BJ (cell line): ENCODE results near the gene LHFPL5. TPM values are rescaled to one million over a fixed set of nuclear protein-coding genes. Genes with fewer than 3 reads are reported as not detected.

Source experiments
- CTCF ChIA-PET: fragments of 350-600 bp; formaldehyde crosslinking; extraction: SDS; loops from one replicate; lab custom pipeline; 2021; ENCODE audit warnings: antibody characterized with exemption, inconsistent platforms; lab: Yijun Ruan, JAX
- POLR2A ChIA-PET: fragments of 300-600 bp; sonication (Branson Sonifier 250); formaldehyde crosslinking; extraction: SDS; loops from one replicate; lab custom pipeline; 2021; ENCODE audit warnings: antibody characterized with exemption; lab: Charles Lee
- DNase-seq: peaks from one replicate; pipeline ENCODE4 v3.0.0-alpha.2; 2011; ENCODE audit warnings: low read depth
- H3K27me3 ChIP-seq: 2 replicates; pipeline ENCODE4 v1.6.0; 2011; ENCODE audit warnings: low read length; ENCODE audit not compliant: control insufficient read depth, insufficient read depth
- H3K36me3 ChIP-seq: 2 replicates; pipeline ENCODE4 v1.5.1; 2011; ENCODE audit warnings: low read length; ENCODE audit not compliant: control insufficient read depth, insufficient read depth
- H3K4me3 ChIP-seq: 2 replicates; pipeline ENCODE4 v1.5.1; 2011; ENCODE audit warnings: low read depth, mild to moderate bottlenecking, control low read depth, low read length
- polyA plus RNA-seq: library from polyadenylated mRNA; depleted of rRNA; stranded (reverse); fragments of >200 nt; gene quantifications from 2 replicates; pipeline ENCODE4 v1.2.3, GENCODE V29; 2011
- TF ChIP-seq, protein P1 (sequence below): IDR thresholded peaks from 2 replicates; pipeline ENCODE4 v1.5.1; 2011; ENCODE audit warnings: low read depth, mild to moderate bottlenecking, control low read depth, inconsistent platforms, low read length, moderate library complexity; ENCODE audit not compliant: insufficient read depth

The LHFPL5 gene
- polyA plus RNA-seq, 1 experiment: not detected

DNA sequence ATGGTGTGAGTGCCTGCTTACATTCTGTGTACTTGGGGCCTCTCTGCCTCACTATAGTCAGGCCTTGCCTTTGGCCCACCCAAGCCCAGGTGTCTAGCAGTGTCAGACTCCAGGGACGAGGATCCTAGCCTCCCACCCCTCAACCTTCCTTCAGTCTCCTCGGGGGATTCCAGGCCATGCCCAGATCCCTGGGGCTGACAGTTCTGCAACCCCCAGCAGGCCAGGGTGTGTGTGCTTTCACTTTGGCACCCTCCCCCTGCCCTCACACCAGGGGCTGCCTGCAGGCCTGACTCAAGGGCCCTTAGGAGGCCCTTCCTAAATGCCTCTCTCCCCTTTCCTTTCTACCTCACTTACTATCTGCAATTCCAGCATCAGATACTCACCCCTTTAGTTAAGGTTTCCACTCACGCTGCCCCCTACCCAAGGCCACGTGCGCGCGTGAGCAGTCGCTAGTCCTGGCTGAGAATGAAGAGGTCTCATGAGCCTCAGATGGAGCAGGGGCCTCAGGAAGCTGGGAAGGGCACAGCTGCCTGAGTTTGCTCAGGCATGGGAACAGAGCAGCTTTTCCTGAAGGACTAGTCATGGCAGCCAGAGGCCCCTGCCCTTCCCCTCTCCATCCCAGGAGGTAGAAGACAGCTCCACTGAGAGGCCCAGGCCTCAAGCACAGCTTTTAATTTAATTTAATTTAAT, 7.2 kb upstream of the LHFPL5 start:
- no peak for DNase-seq
- TF ChIP-seq, protein P1, sequence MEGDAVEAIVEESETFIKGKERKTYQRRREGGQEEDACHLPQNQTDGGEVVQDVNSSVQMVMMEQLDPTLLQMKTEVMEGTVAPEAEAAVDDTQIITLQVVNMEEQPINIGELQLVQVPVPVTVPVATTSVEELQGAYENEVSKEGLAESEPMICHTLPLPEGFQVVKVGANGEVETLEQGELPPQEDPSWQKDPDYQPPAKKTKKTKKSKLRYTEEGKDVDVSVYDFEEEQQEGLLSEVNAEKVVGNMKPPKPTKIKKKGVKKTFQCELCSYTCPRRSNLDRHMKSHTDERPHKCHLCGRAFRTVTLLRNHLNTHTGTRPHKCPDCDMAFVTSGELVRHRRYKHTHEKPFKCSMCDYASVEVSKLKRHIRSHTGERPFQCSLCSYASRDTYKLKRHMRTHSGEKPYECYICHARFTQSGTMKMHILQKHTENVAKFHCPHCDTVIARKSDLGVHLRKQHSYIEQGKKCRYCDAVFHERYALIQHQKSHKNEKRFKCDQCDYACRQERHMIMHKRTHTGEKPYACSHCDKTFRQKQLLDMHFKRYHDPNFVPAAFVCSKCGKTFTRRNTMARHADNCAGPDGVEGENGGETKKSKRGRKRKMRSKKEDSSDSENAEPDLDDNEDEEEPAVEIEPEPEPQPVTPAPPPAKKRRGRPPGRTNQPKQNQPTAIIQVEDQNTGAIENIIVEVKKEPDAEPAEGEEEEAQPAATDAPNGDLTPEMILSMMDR: no peak
- CTCF ChIA-PET: interaction anchor here (0.8 to 1.9 kb wide), 3 partner anchors 10 to 16 kb away, joined by 3 to 10 read pairs (median 5); no protein-coding TSS in a partner anchor
- POLR2A ChIA-PET: no interaction called here
- no peak overlapping the region for H3K4me3 ChIP-seq
- H3K27me3 ChIP-seq: peaks cover 7% of the 10 kb centered on the region
- no peaks in the 10 kb centered on the region for H3K36me3 ChIP-seq

DNA sequence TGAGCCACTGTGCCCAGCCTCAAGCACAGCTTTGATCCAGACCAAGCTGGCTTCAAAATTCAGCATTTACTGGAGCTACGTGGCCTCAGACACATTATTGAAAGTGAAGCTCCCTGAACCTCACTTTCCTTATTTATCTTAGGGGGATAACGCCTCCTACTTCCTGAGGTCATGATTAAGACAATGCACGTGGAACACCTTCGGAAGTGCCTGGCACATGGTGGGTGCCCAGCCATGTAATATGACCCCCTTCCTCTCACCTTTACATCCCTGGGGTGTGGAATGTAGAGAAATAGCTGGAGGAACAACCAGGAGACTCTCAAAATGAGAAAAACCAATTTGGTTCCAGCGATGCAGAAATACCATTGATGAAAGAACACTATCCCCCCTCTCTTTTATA, 6.4 kb upstream of the LHFPL5 start:
- POLR2A ChIA-PET: no interaction called here
- peaks cover 4% of the 10 kb centered on the region for H3K27me3 ChIP-seq
- CTCF ChIA-PET: interaction anchor here (0.8 to 1.2 kb wide), 2 partner anchors 11 to 17 kb away, joined by 3 to 5 read pairs; no protein-coding TSS in a partner anchor

DNA sequence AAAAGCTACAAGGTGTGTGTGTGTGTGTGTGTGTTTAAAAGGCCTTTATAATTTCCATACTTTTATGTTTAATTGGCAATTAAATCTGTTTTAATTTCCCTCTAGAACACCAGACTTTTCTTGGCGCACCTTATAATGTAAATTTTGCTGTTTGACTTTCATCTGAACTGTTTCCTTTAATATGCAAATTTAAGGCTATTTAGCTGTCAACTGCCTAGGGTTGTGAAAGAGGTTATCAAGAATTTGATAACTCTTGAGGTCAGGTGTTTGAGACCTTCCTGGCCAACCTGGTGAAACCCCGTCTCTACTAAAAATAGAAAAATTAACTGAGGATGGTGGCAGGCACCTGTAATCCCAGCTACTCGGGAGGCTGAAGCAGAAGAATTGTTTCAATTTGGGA, 4.0 kb upstream of the LHFPL5 start:
- POLR2A ChIA-PET: no interaction called here
- TF ChIP-seq, protein P1: no peak
- CTCF ChIA-PET: no interaction called here

More for the DNA sequence above, 6.4 kb upstream of the LHFPL5 start:
- no peak overlapping the region for H3K4me3 ChIP-seq
- TF ChIP-seq, protein P1: no peak
- H3K36me3 ChIP-seq: no peaks in the 10 kb centered on the region
- DNase-seq: no peak

DNA sequence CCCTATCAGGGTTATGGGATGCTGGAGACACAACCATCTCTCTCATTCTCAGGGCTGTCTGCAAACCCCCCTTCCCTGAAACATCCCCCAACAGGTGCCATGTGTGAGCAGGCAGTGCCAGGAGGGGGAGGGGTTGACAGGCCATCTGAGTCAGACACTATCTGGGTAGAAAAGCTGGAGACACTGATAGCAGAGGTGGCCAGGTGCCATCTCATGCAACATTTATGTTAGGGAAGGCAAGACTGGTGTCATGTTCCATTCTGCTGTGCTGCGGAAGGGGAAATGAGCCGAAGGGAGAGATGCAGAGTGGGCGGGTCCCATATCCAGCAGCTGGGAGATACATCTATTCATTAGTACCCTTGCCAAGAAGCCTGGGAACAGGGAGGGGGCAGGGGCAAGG, 3.5 kb downstream of the LHFPL5 start:
- H3K27me3 ChIP-seq: no peaks in the 10 kb centered on the region
- DNase-seq: no peak
- TF ChIP-seq, protein P1: no peak
- POLR2A ChIA-PET: no interaction called here
- H3K36me3 ChIP-seq: no peaks in the 10 kb centered on the region
- CTCF ChIA-PET: no interaction called here
- H3K4me3 ChIP-seq: no peak overlapping the region

More for the DNA sequence above, 4.0 kb upstream of the LHFPL5 start:
- H3K36me3 ChIP-seq: no peaks in the 10 kb centered on the region
- no peak for DNase-seq
- H3K4me3 ChIP-seq: no peak overlapping the region
- H3K27me3 ChIP-seq: peaks cover 1% of the 10 kb centered on the region

DNA sequence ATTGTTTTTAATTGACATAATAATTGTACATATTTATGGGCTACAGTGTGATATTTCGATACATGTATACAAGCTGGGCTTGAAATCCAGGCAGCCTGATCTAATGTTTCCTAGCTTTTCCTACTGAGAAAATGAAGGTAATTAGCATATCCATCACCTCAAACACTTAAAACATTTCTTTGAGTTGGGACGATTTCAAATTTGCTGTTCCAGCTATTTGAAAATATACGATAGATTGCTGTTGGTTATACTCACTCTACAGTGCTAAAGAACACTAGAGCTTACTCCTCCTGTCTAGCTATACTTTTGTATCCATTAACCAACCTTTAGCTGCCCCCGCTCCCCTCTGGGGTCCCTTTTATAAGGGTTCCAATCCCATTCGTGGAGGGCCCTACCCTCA, 4.7 kb downstream of the LHFPL5 start:
- Histone ChIP-seq H3K4me3 (no peak overlapping the region), H3K36me3 (no peaks in the 10 kb centered on the region), H3K27me3 (no peaks in the 10 kb centered on the region)
- ChIA-PET POLR2A (no interaction called here), CTCF (no interaction called here)
- TF ChIP-seq, protein P1: no peak
- DNase-seq: no peak
